ENCODE results near the gene BRSK2. TPM values are rescaled to one million over a fixed set of nuclear protein-coding genes. Genes with fewer than 3 reads are reported as not detected.

Gene BRSK2
- total RNA-seq, 1 experiment from 2014 or later: 1.2 TPM

DNA sequence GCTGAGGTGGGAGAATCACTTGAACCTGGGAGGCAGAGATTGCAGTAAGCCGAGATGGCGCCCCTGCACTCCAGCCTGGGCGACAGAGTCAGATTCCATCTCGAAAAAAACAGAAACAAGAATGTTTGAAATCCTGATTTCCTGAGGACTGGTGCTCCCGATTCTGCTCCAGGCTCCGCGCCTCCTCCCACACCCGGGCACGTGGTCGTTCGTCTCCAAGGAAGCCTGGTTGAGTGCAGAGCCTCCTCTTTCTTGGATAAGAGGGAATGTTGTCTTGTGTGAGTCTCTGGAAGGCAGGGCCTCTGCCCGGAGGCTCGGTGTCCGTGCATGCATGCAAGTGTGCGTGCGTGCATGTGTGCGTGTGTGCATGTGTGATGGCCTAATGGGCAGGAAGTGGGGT lies 30.1 kb downstream of the BRSK2 start:
- Histone ChIP-seq H3K9me3 (ENCODE audit: low read length) (0 out of 2 replicates have a peak, but pooled peaks cover 4% of the 10 kb centered on the region), H3K9ac (ENCODE audit: low read length) (no peak overlapping the region), H3K27me3 (ENCODE audit: low read length) (no peaks in the 10 kb centered on the region), H3F3A (ENCODE audit: low read length, unreplicated experiment) (no peaks in the 10 kb centered on the region), H3K79me2 (ENCODE audit: low read length) (no peaks in the 10 kb centered on the region), H3K4me1 (ENCODE audit: insufficient read depth, low read length) (no peaks in the 10 kb centered on the region), H4K20me1 (ENCODE audit: low read length) (no peaks in the 10 kb centered on the region), H3K27ac (ENCODE audit: low read length) (no peak overlapping the region), H3K4me2 (ENCODE audit: low read length) (no peak overlapping the region), H3K9me2 (replicated peaks; ENCODE audit: low read length) (no peaks in the 10 kb centered on the region), H3K36me3 (ENCODE audit: low read depth, low read length) (no peaks in the 10 kb centered on the region), H2AFZ (ENCODE audit: low read length) (no peak overlapping the region), H3K4me3 (ENCODE audit: low read length) (no peak overlapping the region)
- no peak for DNase-seq
- ChIA-PET CTCF (no interaction called here), POLR2A (ENCODE audit: unreplicated experiment) (no interaction called here)
- ATAC-seq: no peak
- intact Hi-C loops (cut with micrococcal nuclease): no loop called here
- no TSS peak for BruUV-seq (replicated peaks)
- TF ChIP-seq CTCF (conservative IDR thresholded peaks at IDR 0.05; ENCODE audit: low read depth, low read length) (no peak), EZH2phosphoT487 (IDR thresholded peaks at IDR 0.05; ENCODE audit: borderline replicate concordance, low read length) (no peak), EZH2 (IDR thresholded peaks at IDR 0.05; ENCODE audit: low read length, unreplicated experiment) (no peak)

DNA sequence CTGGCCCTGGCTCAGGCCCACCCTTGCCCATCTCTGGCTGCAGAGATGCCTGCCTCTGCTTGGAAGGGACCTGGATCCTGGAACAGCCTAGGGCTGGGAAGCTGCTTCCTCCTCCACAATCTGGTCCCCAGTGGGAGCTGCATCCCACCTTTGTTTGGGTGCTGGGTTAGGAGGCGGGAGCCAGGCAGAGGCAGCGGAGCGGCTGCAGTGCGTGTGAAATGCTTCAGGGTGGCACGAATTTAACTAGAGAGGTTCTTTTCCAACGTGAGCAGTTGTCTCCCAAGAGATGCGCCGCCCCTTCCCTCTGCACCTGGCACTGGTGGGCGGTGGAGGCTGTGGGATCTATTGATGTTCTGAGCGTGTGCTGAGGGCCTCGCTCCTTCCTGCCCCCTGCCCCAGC lies 31.6 kb downstream of the BRSK2 start:
- no peaks in the 10 kb centered on the region for H3K27me3 ChIP-seq (ENCODE audit: low read length)
- H3K79me2 ChIP-seq (ENCODE audit: low read length): no peaks in the 10 kb centered on the region
- H3K4me3 ChIP-seq (ENCODE audit: low read length): no peak overlapping the region
- intact Hi-C loops (cut with micrococcal nuclease): no loop called here
- no peaks in the 10 kb centered on the region for H3K36me3 ChIP-seq (ENCODE audit: low read depth, low read length)
- DNase-seq: no peak
- no peaks in the 10 kb centered on the region for H3K4me1 ChIP-seq (ENCODE audit: insufficient read depth, low read length)
- no peak for ATAC-seq
- 0 out of 2 replicates have a peak, but pooled peaks cover 4% of the 10 kb centered on the region for H3K9me3 ChIP-seq (ENCODE audit: low read length)
- H3K9me2 ChIP-seq (replicated peaks; ENCODE audit: low read length): no peaks in the 10 kb centered on the region
- ChIA-PET CTCF (no interaction called here), POLR2A (ENCODE audit: unreplicated experiment) (no interaction called here)
- TF ChIP-seq CTCF (conservative IDR thresholded peaks at IDR 0.05; ENCODE audit: low read depth, low read length) (no peak), EZH2phosphoT487 (IDR thresholded peaks at IDR 0.05; ENCODE audit: borderline replicate concordance, low read length) (no peak), EZH2 (IDR thresholded peaks at IDR 0.05; ENCODE audit: low read length, unreplicated experiment) (no peak)
- H4K20me1 ChIP-seq (ENCODE audit: low read length): no peaks in the 10 kb centered on the region
- H2AFZ ChIP-seq (ENCODE audit: low read length): no peak overlapping the region
- H3K4me2 ChIP-seq (ENCODE audit: low read length): no peak overlapping the region
- no peak overlapping the region for H3K27ac ChIP-seq (ENCODE audit: low read length)
- BruUV-seq (replicated peaks): no TSS peak
- no peaks in the 10 kb centered on the region for H3F3A ChIP-seq (ENCODE audit: low read length, unreplicated experiment)
- H3K9ac ChIP-seq (ENCODE audit: low read length): no peak overlapping the region

- BruUV-seq (replicated peaks): no TSS peak
- no peaks in the 10 kb centered on the region for H3F3A ChIP-seq (ENCODE audit: low read length, unreplicated experiment)
- no peak overlapping the region for H3K4me2 ChIP-seq (ENCODE audit: low read length)
- no peaks in the 10 kb centered on the region for H3K27me3 ChIP-seq (ENCODE audit: low read length)
- POLR2A ChIA-PET (ENCODE audit: unreplicated experiment): no interaction called here
- no peak overlapping the region for H2AFZ ChIP-seq (ENCODE audit: low read length)
- no peaks in the 10 kb centered on the region for H3K4me1 ChIP-seq (ENCODE audit: insufficient read depth, low read length)
- H4K20me1 ChIP-seq (ENCODE audit: low read length): no peaks in the 10 kb centered on the region
- no peak overlapping the region for H3K9ac ChIP-seq (ENCODE audit: low read length)
- no peak overlapping the region for H3K4me3 ChIP-seq (ENCODE audit: low read length)
- peak; percentile 7 for DNase-seq
- no peaks in the 10 kb centered on the region for H3K36me3 ChIP-seq (ENCODE audit: low read depth, low read length)
- ATAC-seq: peak; percentile 64
- H3K9me2 ChIP-seq (replicated peaks; ENCODE audit: low read length): no peaks in the 10 kb centered on the region
- H3K9me3 ChIP-seq (ENCODE audit: low read length): no peaks in the 10 kb centered on the region
- intact Hi-C loops (cut with micrococcal nuclease): no loop called here
- CTCF ChIA-PET: no interaction called here
- no peaks in the 10 kb centered on the region for H3K79me2 ChIP-seq (ENCODE audit: low read length)
- TF ChIP-seq EZH2phosphoT487 (IDR thresholded peaks at IDR 0.05; ENCODE audit: borderline replicate concordance, low read length) (no peak), EZH2 (IDR thresholded peaks at IDR 0.05; ENCODE audit: low read length, unreplicated experiment) (no peak), CTCF (conservative IDR thresholded peaks at IDR 0.05; ENCODE audit: low read depth, low read length) (no peak)
- H3K27ac ChIP-seq (ENCODE audit: low read length): no peak overlapping the region
Measured at GRCh38 chr11:1422481-1422880, 32.7 kb downstream of the BRSK2 start.
